IMR-90 (cell line): ENCODE data around the gene RCCD1. TPM values are rescaled to one million over a fixed set of nuclear protein-coding genes. Genes with fewer than 3 reads are reported as not detected.

Source experiments
- ATAC-seq: fragments of 200-7000 bp; cut with Tn5 transposase; 2 replicates; pipeline ENCODE4 v1.9.1; 2020; ENCODE audit warnings: low read depth, mild to moderate bottlenecking, moderate library complexity
- BruUV-seq: library from RNA; stranded (reverse); fragments of 400-500 nt; replicated peaks from 2 replicates; lab custom pipeline; 2021; lab: Mats Ljungman, UMichigan
- CTCF ChIA-PET: fragments of 300-600 bp; formaldehyde crosslinking; extraction: SDS; loops from one replicate; lab custom pipeline; 2021; ENCODE audit warnings: antibody characterized with exemption; lab: Yijun Ruan, JAX
- POLR2A ChIA-PET: fragments of 300-600 bp; sonication (Branson Sonifier 250); formaldehyde crosslinking; loops from one replicate; lab custom pipeline; 2022; ENCODE audit warnings: antibody characterized with exemption; ENCODE audit not compliant: unreplicated experiment; lab: Charles Lee
- DNase-seq: peaks from one replicate; pipeline ENCODE4 v3.0.0; 2013
- H2AFZ ChIP-seq: replicated peaks from 2 replicates; pipeline ENCODE3; 2013; ENCODE audit warnings: low read length, mild to moderate bottlenecking; ENCODE audit not compliant: poor library complexity
- H2AK5ac ChIP-seq: 2 replicates; pipeline ENCODE4 v1.6.1; 2013; ENCODE audit warnings: low read depth, low read length, inconsistent platforms
- H2AK9ac ChIP-seq: replicated peaks from 2 replicates; pipeline ENCODE3; 2013; ENCODE audit warnings: mild to moderate bottlenecking, low read depth, low read length, moderate library complexity; ENCODE audit not compliant: poor library complexity
- H2BK120ac ChIP-seq: 2 replicates; pipeline ENCODE4 v1.6.1; 2013; ENCODE audit warnings: low read depth, low read length, inconsistent platforms
- H2BK15ac ChIP-seq: 3 replicates; pipeline ENCODE4 v1.6.1; 2013; ENCODE audit warnings: low read depth, low read length, inconsistent platforms
- H2BK20ac ChIP-seq: 2 replicates; pipeline ENCODE4 v1.6.1; 2013; ENCODE audit warnings: low read depth, mild to moderate bottlenecking, inconsistent platforms, low read length, moderate library complexity
- H2BK5ac ChIP-seq: 2 replicates; pipeline ENCODE4 v1.6.1; 2013; ENCODE audit warnings: mild to moderate bottlenecking, low read depth, low read length, inconsistent platforms; ENCODE audit not compliant: poor library complexity, severe bottlenecking
- H3K14ac ChIP-seq: replicated peaks from 2 replicates; pipeline ENCODE4 v1.6.1; 2013; ENCODE audit warnings: low read depth, low read length, inconsistent platforms
- H3K18ac ChIP-seq: 2 replicates; pipeline ENCODE4 v1.6.1; 2013; ENCODE audit warnings: low read depth, low read length, control low read depth
- H3K23ac ChIP-seq: 2 replicates; pipeline ENCODE4 v1.6.1; 2013; ENCODE audit warnings: low read depth, low read length, inconsistent platforms
- H3K27ac ChIP-seq: 2 replicates; pipeline ENCODE4 v1.5.1; 2013; ENCODE audit warnings: mild to moderate bottlenecking, control low read depth, low read length; ENCODE audit not compliant: insufficient read depth
- H3K27me3 ChIP-seq: 2 replicates; pipeline ENCODE4 v1.6.1; 2013; ENCODE audit warnings: low read length; ENCODE audit not compliant: control insufficient read depth, insufficient read depth
- H3K36me3 ChIP-seq: 2 replicates; pipeline ENCODE4 v1.6.1; 2013; ENCODE audit warnings: low read length, mixed read lengths; ENCODE audit not compliant: control insufficient read depth, insufficient read depth
- H3K4ac ChIP-seq: 2 replicates; pipeline ENCODE4 v1.6.1; 2013; ENCODE audit warnings: low read depth, low read length, inconsistent platforms
- H3K4me1 ChIP-seq: 2 replicates; pipeline ENCODE4 v1.6.1; 2013; ENCODE audit warnings: low read length, mixed read lengths; ENCODE audit not compliant: control insufficient read depth, insufficient read depth
- H3K4me2 ChIP-seq: 2 replicates; pipeline ENCODE4 v1.6.1; 2013; ENCODE audit warnings: low read depth, mild to moderate bottlenecking, control low read depth, low read length, moderate library complexity
- H3K4me3 ChIP-seq: 2 replicates; pipeline ENCODE4 v1.5.1; 2013; ENCODE audit warnings: low read depth, mild to moderate bottlenecking, control low read depth, low read length, moderate library complexity; ENCODE audit not compliant: insufficient read depth
- H3K56ac ChIP-seq: 2 replicates; pipeline ENCODE4 v1.6.1; 2013; ENCODE audit warnings: low read length, inconsistent platforms; ENCODE audit not compliant: insufficient read depth; ENCODE audit errors: extremely low read depth
- H3K79me1 ChIP-seq, 2 experiments: 2 replicates each; pipeline ENCODE4 v1.6.1; 2013; ENCODE audit warnings: low read length in 2 of 2, inconsistent platforms in 1 of 2, low read depth in 1 of 2
- H3K9ac ChIP-seq: 2 replicates; pipeline ENCODE4 v1.6.1; 2013; ENCODE audit warnings: low read depth, low read length, control low read depth
- H3K9me1 ChIP-seq: 2 replicates; pipeline ENCODE4 v1.6.1; 2013; ENCODE audit warnings: low read length, inconsistent platforms; ENCODE audit not compliant: insufficient read depth
- H3K9me3 ChIP-seq: 2 replicates; pipeline ENCODE4 v1.6.1; 2013; ENCODE audit warnings: low read length; ENCODE audit not compliant: control insufficient read depth, insufficient read depth
- H4K20me1 ChIP-seq: 2 replicates; pipeline ENCODE4 v1.6.1; 2013; ENCODE audit warnings: low read length, inconsistent platforms; ENCODE audit not compliant: insufficient read depth
- H4K5ac ChIP-seq: 2 replicates; pipeline ENCODE4 v1.6.1; 2013; ENCODE audit warnings: mild to moderate bottlenecking, low read depth, low read length, control low read depth
- H4K8ac ChIP-seq, 2 experiments: 2 replicates each; pipeline ENCODE4 v1.6.1; 2013; ENCODE audit warnings: low read depth in 2 of 2, low read length in 2 of 2, control low read depth in 1 of 2, inconsistent platforms in 1 of 2
- H4K91ac ChIP-seq: 2 replicates; pipeline ENCODE4 v1.6.1; 2013; ENCODE audit warnings: low read depth, low read length, inconsistent platforms; ENCODE audit not compliant: insufficient read depth
- BHLHE40 ChIP-seq: fragments of 150-350 bp; IDR thresholded peaks from 2 replicates; pipeline ENCODE4 v1.6.1; 2016; ENCODE audit warnings: mild to moderate bottlenecking, low read depth, low read length
- CEBPB ChIP-seq: IDR thresholded peaks from 2 replicates; pipeline ENCODE4 v1.6.1; 2012; ENCODE audit warnings: low read depth, low read length, improper control_type of control experiment
- CHD1 ChIP-seq: IDR thresholded peaks from 2 replicates; pipeline ENCODE4 v1.6.1; 2012; ENCODE audit warnings: low read depth, low read length, improper control_type of control experiment
- FOS ChIP-seq: fragments of 150-350 bp; IDR thresholded peaks from 2 replicates; pipeline ENCODE4 v1.6.1; 2016; ENCODE audit warnings: low read depth, low read length
- MAFK ChIP-seq: IDR thresholded peaks from 2 replicates; pipeline ENCODE4 v1.6.1; 2012; ENCODE audit warnings: low read depth, low read length, improper control_type of control experiment
- MAZ ChIP-seq: IDR thresholded peaks from 2 replicates; pipeline ENCODE4 v1.6.1; 2012; ENCODE audit warnings: low read depth, mild to moderate bottlenecking, low read length, improper control_type of control experiment, moderate library complexity, borderline replicate concordance
- MXI1 ChIP-seq: IDR thresholded peaks from 2 replicates; pipeline ENCODE4 v1.6.1; 2012; ENCODE audit warnings: low read depth, mild to moderate bottlenecking, low read length, moderate library complexity, borderline replicate concordance
- NFE2L2 ChIP-seq: fragments of 150-350 bp; IDR thresholded peaks from 2 replicates; pipeline ENCODE4 v1.6.1; 2016; ENCODE audit warnings: low read depth, mild to moderate bottlenecking, low read length
- POLR2A ChIP-seq: IDR thresholded peaks from 2 replicates; pipeline ENCODE4 v1.6.1; 2012; ENCODE audit warnings: mild to moderate bottlenecking, low read depth, low read length
- RAD21 ChIP-seq: IDR thresholded peaks from 2 replicates; pipeline ENCODE4 v1.6.1; 2012; ENCODE audit warnings: low read length, improper control_type of control experiment
- RCOR1 ChIP-seq: IDR thresholded peaks from 2 replicates; pipeline ENCODE4 v1.6.1; 2012; ENCODE audit warnings: mild to moderate bottlenecking, low read length, improper control_type of control experiment; ENCODE audit not compliant: insufficient replicate concordance
- RFX5 ChIP-seq: IDR thresholded peaks from 2 replicates; pipeline ENCODE4 v1.8.0; 2012; ENCODE audit warnings: low read depth, mild to moderate bottlenecking, low read length, moderate library complexity
- SMC3 ChIP-seq: fragments of 150-350 bp; IDR thresholded peaks from 2 replicates; pipeline ENCODE4 v1.6.1; 2016; ENCODE audit warnings: low read depth, mild to moderate bottlenecking, antibody characterized with exemption, low read length, moderate library complexity
- WGBS, 2 experiments: methylation state at CpG; one replicate each; pipeline versions ENCODE4 v1.1.5 to v1.1.7; 2013; ENCODE audit warnings: missing lambda C conversion rate in 2 of 2; ENCODE audit not compliant: insufficient read length in 1 of 2; ENCODE audit errors: extremely low coverage in 2 of 2; 5-methylcytosine and 5-hydroxymethylcytosine counted together
- dilution Hi-C: fragments of 300-500 bp; cut with HindIII; formaldehyde crosslinking; loops from one replicate; pipeline ENCODE4 v1.14.3; 2018; ENCODE audit warnings: low sequenced_read_pairs; ENCODE audit not compliant: unreplicated experiment
- in situ Hi-C: fragments of 300-500 bp; cut with MboI; formaldehyde crosslinking; loops from 3 replicates; pipeline ENCODE4 v1.14.3; 2019; ENCODE audit warnings: low sequenced_read_pairs, inconsistent platforms, mixed read lengths
- intact Hi-C: fragments of 100-400 bp; cut with micrococcal nuclease; formaldehyde crosslinking; loops from 2 replicates; pipeline ENCODE4 v1.10.0; 2022
- polyA plus RNA-seq, 3 experiments: library from polyadenylated mRNA; depleted of rRNA; stranded (reverse); fragments of >200 nt; gene quantifications; 2 replicates each; pipeline ENCODE4 v1.2.3, GENCODE V29; 2012; ENCODE audit warnings: low replicate concordance in 1 of 3
- total RNA-seq: library from RNA; depleted of rRNA; stranded (reverse); fragments of >200 nt; gene quantifications from 2 replicates; pipeline ENCODE4 v1.2.3, GENCODE V29; 2012
- TF ChIP-seq, protein P1 (sequence below): conservative IDR thresholded peaks from 2 replicates; pipeline ENCODE4 v1.5.1; 2012; ENCODE audit warnings: mild to moderate bottlenecking, low read depth, low read length, improper control_type of control experiment
- TF ChIP-seq, protein P2 (sequence below): fragments of 150-350 bp; IDR thresholded peaks from 2 replicates; pipeline ENCODE4 v1.6.1; 2016; ENCODE audit warnings: low read depth, mild to moderate bottlenecking, low read length, moderate library complexity, borderline replicate concordance
- TF ChIP-seq, protein P3 (sequence below): fragments of 150-350 bp; IDR thresholded peaks from 2 replicates; pipeline ENCODE4 v1.6.1; 2017; ENCODE audit warnings: mild to moderate bottlenecking, antibody characterized with exemption, low read length, low read depth

RCCD1 gene
- total and polyA plus RNA-seq, 2 of the 4 experiments (the other 2 are of a cell fraction), result 3.9 to 9.9 TPM

DNA sequence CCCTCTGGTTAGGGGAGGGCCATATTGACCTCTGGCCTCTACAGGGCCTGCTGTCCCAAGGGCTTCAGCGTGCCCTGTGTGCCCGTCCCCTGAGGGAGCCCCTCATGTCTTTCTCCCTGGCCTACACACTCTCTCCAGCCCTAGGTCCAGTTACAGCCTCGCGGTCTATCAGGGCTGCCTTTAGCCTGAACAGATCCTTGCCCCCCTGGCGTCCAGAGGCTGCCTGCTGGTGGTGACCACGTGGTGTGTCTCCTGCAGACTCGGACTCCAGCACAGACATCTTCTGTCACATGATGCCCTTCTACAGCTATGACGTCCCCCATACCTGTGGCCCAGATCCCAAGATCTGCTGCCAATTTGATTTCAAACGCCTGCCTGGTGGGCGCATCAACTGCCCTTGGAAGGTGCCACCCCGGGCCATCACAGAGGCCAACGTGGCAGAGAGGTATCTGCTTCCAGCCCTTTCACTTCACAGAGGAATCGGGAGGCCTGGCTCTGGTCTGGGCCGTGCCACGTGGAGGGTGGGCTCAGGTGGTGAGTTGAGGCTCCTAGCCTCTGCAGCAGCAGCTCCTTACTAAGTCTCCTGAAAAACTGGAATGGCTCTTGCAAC is 47.5 kb upstream of the RCCD1 start:
- H3K14ac ChIP-seq, result no peak overlapping the region
- peaks cover 4% of the 10 kb centered on the region; the same call in 1 of the 2 replicates for H3K4me1 ChIP-seq
- TF ChIP-seq MXI1 (no peak), BHLHE40 (no peak), MAFK (no peak), POLR2A (no peak), FOS (no peak), RAD21 (no peak), MAZ (no peak), RCOR1 (no peak), NFE2L2 (no peak), SMC3 (no peak), RFX5 (no peak), CHD1 (no peak), CEBPB (no peak)
- TF ChIP-seq, protein P1, sequence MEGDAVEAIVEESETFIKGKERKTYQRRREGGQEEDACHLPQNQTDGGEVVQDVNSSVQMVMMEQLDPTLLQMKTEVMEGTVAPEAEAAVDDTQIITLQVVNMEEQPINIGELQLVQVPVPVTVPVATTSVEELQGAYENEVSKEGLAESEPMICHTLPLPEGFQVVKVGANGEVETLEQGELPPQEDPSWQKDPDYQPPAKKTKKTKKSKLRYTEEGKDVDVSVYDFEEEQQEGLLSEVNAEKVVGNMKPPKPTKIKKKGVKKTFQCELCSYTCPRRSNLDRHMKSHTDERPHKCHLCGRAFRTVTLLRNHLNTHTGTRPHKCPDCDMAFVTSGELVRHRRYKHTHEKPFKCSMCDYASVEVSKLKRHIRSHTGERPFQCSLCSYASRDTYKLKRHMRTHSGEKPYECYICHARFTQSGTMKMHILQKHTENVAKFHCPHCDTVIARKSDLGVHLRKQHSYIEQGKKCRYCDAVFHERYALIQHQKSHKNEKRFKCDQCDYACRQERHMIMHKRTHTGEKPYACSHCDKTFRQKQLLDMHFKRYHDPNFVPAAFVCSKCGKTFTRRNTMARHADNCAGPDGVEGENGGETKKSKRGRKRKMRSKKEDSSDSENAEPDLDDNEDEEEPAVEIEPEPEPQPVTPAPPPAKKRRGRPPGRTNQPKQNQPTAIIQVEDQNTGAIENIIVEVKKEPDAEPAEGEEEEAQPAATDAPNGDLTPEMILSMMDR, result no peak
- TF ChIP-seq, protein P2, sequence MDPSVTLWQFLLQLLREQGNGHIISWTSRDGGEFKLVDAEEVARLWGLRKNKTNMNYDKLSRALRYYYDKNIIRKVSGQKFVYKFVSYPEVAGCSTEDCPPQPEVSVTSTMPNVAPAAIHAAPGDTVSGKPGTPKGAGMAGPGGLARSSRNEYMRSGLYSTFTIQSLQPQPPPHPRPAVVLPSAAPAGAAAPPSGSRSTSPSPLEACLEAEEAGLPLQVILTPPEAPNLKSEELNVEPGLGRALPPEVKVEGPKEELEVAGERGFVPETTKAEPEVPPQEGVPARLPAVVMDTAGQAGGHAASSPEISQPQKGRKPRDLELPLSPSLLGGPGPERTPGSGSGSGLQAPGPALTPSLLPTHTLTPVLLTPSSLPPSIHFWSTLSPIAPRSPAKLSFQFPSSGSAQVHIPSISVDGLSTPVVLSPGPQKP, result no peak
- TF ChIP-seq, protein P3, sequence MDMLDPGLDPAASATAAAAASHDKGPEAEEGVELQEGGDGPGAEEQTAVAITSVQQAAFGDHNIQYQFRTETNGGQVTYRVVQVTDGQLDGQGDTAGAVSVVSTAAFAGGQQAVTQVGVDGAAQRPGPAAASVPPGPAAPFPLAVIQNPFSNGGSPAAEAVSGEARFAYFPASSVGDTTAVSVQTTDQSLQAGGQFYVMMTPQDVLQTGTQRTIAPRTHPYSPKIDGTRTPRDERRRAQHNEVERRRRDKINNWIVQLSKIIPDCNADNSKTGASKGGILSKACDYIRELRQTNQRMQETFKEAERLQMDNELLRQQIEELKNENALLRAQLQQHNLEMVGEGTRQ, result no peak
- H4K8ac ChIP-seq, result no peak overlapping the region
- no peaks in the 10 kb centered on the region for H3K9me3 ChIP-seq
- no peak overlapping the region for H2BK5ac ChIP-seq
- POLR2A ChIA-PET, result no interaction called here
- H3K79me1 ChIP-seq, result peaks cover 0 to 13% of the 10 kb centered on the region in 2 experiments; a peak in 2 of 4 replicates
- peaks cover 40% of the 10 kb centered on the region for H3K36me3 ChIP-seq
- no peak overlapping the region for H2BK120ac ChIP-seq
- no peak overlapping the region for H3K4me3 ChIP-seq
- no peak overlapping the region for H3K56ac ChIP-seq
- H3K18ac ChIP-seq, result no peak overlapping the region
- H2AFZ ChIP-seq, result no peak overlapping the region
- dilution Hi-C loops, result no loop called here
- BruUV-seq, result no TSS peak
- DNase-seq (no peak), ATAC-seq (no peak)
- intact Hi-C loops, result no loop called here
- no peak overlapping the region for H2AK9ac ChIP-seq
- H4K20me1 ChIP-seq, result no peaks in the 10 kb centered on the region
- WGBS, 2 experiments, result 94% methylated on average over 3 of the region's 15 CpGs; no CpG with 5 or more reads in 1 of the 2 experiments
- no peak overlapping the region for H3K4ac ChIP-seq
- no peak overlapping the region for H4K91ac ChIP-seq
- no peak overlapping the region for H3K23ac ChIP-seq
- H2AK5ac ChIP-seq, result no peak overlapping the region
- no peak overlapping the region for H3K9ac ChIP-seq
- no peak overlapping the region for H3K27ac ChIP-seq
- H2BK15ac ChIP-seq, result no peak overlapping the region
- CTCF ChIA-PET, result no interaction called here
- in situ Hi-C loops, result no loop called here
- H4K5ac ChIP-seq, result no peak overlapping the region
- no peaks in the 10 kb centered on the region for H3K27me3 ChIP-seq
- no peaks in the 10 kb centered on the region for H3K9me1 ChIP-seq
- no peak overlapping the region for H2BK20ac ChIP-seq
- no peak overlapping the region for H3K4me2 ChIP-seq
